ENCODE results near the gene DBNL.

The DBNL gene

DNA sequence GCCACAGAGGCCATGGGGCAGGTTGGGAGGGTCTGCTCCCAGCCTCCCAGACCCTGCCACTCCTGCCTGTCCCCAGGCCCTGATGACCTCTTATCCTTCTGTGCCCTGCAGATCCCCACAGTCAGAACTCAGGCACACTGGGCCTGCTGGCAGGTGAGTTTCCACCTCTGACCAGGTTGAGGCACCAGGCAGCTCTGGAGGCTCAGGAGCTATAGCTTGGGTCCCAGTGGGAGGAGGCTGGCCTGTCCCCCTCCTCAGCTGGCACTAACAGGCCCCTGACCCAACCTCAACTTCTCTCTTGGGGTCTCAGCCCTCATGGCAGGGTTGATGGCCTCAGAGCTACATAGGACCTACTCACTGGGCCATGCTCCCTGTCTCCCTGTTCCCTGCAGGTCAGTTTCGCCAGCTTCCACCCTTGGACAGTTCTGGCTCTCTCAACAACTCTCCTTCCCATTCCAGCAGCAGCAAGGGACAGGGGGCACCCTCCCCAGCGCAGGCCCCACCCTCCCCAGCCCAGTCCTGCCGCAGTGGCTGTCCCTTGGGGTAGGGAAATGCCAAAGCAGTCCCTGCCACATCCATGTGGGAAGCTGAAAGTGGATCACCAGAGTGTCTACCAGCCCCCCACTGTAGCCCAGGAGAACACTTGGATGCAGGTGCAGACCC lies 56.9 kb downstream of the DBNL start:
- DNase-seq = no peak

DNA sequence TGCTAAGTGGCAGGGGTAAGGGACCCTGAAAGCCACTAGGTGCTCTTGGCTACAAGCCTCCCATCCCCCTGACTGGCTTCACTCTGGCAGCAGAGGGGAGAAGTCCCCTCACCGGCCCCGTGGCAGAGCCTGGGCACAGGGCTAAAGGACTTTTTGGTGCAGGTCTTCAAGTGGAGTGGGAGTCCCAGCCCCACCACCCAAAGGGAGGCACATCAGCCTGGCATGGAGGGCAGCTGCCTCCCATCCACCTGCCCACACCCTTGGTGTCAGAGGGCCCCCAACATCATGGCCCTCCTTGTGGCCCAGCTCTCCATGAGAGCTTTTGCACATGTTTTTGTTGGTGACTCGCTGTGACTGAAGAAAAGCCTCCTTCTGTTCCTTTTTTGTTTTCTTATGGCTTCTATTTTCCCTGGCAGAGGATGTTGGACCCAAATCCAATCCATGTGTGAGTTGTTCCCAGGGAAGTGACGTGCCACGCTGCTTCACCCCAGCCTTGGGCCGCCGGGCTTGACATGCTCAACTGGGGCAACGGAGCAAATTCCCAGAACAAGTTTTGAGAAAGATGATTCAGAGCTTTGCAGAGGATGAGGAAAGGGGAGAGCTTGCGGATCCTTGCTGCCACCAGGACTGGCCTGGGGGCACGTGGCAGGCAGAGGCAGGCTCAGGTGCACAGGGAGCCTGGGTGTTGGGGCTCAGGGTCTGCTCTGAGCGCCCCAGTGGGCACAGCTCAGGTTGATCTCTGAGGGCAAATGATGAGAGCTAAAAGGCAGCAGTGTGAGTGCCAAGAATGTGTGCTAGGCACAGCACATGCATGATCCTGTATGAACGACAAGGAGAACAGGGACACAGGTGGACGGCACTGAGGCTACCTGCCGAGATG lies 57.7 kb downstream of the DBNL start:
- DNase-seq = no peak

- DNase-seq = no peak
Measured at GRCh38 chr7:44102846-44103565, 58.5 kb downstream of the DBNL start.

GRCh38 chr7:44103566-44103922 lies 59.0 kb downstream of the DBNL start:
- no peak for DNase-seq

DNA sequence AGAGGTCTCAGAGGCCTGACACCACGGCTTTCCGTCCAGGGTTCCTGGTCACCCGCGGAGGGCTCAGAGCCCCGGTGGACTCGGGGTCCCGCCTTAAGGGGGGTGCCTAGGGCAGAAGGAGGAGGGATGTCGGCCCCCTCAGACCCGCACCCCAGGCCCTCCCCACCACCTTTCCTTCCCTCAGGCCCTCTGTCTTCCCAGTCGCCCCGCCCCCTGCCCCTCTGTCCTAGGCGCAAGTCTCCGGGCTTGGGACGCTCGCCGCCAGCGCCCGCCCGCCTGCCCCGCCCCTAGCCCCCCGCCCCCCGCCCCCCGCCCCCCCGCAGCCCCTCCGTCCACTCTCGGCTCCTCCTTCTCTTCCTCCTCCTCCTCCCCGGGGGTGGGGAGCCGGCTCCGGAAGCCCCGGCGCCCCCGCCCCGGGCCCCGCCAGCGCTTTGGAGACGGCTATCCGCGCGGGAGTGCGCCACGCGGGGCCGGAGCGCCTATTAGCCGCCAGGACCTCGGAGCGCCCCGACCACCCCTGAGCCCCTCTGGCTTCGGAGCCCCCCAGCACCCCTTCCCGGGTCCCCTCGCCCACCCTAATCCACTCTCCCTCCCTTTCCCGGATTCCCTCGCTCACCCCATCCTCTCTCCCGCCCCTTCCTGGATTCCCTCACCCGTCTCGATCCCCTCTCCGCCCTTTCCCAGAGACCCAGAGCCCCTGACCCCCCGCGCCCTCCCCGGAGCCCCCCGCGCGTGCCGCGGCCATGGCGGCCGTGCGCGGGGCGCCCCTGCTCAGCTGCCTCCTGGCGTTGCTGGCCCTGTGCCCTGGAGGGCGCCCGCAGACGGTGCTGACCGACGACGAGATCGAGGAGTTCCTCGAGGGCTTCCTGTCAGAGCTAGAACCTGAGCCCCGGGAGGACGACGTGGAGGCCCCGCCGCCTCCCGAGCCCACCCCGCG lies 59.7 kb downstream of the DBNL start, which contains the start of gene AEBP1:
TSS of gene AEBP1 (plus strand) at position 423 of the 937 bp plus-strand sequence. CDS start at position 744, 321 bp downstream.
- peak; percentile 54 for DNase-seq

DNA sequence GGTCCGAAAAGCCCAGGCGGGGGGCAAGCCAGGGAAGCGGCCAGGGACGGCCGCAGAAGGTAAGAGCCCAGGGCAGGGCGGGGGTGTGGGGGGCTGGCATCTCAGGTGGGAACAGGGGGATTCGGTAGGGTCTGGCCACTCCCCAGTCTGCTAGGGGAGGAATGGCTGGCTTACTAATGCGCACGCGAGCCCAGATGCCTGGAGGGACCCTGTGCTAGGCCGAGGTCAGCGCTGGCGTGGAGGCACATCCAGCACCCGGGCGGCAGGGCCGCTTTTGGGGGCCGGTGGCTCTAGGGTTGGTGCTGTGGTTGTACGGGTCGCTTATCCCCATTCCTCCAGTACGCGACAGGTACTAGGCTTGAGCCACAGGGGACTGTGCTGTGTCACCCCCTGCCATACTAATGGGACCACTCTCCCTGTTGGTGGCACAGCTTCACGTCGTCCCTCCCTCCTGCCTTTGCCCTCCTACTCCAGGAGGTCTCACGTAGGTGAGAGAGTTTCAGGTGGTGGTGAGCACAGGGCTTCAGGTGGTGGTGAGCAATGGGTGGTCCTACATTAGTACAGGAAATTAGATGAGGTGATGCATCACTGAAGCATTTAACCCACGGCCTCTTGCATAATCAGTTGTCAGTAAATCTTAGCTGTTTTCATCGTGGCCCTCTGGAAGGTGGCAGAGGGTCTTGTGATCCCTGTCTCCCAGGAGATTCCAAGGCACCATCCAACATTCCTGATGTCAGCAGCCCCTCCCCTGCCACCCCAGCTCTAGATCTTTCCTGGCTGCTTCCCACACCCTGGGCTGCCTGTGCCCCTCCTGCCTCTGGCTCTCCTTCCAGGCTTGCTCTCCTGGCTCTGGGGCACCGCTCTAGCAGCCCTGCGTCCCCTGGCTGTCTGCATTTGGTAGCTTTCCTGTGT lies 60.6 kb downstream of the DBNL start:
- no peak for DNase-seq

GRCh38 chr7:44105832-44106231 lies 61.3 kb downstream of the DBNL start:
- DNase-seq = no peak

DNA sequence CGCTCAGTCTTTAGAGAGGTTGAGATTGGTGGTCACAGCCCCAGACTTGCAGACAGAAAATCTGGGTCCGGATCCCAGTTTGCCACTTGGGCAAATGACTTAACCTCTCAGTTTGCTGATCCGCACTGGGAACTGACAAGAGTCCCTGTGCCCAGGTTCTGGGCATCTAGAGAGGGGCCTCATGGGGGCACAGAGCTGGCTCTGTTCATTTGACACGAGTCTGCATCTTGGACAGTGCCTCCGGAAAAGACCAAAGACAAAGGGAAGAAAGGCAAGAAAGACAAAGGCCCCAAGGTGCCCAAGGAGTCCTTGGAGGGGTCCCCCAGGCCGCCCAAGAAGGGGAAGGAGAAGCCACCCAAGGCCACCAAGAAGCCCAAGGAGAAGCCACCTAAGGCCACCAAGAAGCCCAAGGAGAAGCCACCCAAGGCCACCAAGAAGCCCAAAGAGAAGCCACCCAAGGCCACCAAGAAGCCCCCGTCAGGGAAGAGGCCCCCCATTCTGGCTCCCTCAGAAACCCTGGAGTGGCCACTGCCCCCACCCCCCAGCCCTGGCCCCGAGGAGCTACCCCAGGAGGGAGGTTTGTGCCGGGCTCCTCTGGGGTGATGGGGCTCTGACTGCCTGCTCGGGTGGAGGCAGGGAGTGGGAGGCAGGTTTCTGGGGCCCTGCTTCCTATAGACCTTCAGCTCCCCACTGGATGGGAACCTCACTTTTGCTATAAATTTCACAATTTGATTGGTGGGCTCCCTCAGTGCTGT lies 62.0 kb downstream of the DBNL start:
- DNase-seq = no peak

GRCh38 chr7:44107116-44107960 lies 62.8 kb downstream of the DBNL start:
- DNase-seq = no peak

DNA sequence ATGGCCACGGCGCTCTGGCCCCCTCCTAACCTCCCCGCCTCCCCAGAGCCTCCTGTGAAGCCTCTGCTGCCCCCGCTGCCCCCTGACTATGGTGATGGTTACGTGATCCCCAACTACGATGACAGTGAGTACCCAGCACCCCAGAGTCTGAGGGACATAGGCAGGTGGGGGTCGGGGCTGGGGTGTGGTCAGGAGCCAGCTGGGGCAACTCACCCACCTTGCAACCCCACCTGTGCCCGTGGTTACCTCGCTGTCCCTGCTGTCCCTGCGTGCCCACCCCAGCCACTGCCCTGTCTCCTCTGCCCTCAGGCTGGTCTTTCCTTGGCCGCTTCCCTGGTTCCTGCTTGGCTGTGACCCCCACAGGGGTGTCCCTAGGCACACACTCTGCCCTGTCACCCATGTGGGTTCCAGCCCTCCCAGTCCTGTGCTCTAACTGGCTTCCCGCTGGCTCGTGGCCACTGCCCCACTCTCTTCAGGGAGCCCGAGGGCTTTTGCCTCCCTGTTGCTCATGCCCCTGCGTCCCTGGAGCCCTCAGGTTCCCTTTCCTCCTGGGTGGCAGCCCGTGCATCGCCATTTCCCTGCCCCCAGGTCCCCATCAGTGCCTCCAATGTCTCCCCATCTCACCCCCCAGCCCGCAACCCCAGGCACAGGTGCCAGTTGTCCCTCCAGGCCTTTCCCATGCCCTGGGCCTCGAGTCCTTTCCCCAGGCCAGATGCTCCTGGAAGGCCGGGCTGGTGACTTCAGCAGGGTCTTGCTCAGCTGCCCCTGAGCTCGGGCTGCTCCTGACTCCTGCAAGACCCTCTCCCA lies 63.7 kb downstream of the DBNL start:
- DNase-seq = no peak

- DNase-seq = no peak
Measured at GRCh38 chr7:44108768-44109750, 64.6 kb downstream of the DBNL start.

GRCh38 chr7:44109991-44110390 lies 65.5 kb downstream of the DBNL start:
- no peak for DNase-seq

- no peak for DNase-seq
Measured at GRCh38 chr7:44110719-44111635, 66.5 kb downstream of the DBNL start.
